GM10266 (cell line): ENCODE data around the gene GNAO1.

Experiments used
- DNase-seq: peaks from one replicate; pipeline ENCODE4 v3.0.0; 2012; ENCODE audit errors: extremely low spot score
- TF ChIP-seq, protein P1 (sequence below): IDR thresholded peaks from 2 replicates; pipeline ENCODE4 v1.5.1; 2012; ENCODE audit warnings: mild to moderate bottlenecking, low read depth; ENCODE audit not compliant: control insufficient read depth, insufficient read depth; ENCODE audit errors: missing control alignments

The GNAO1 gene

GRCh38 chr16:56295739-56296527 is 104.6 kb downstream of the GNAO1 start:
- no peak for DNase-seq
- TF ChIP-seq, protein P1, sequence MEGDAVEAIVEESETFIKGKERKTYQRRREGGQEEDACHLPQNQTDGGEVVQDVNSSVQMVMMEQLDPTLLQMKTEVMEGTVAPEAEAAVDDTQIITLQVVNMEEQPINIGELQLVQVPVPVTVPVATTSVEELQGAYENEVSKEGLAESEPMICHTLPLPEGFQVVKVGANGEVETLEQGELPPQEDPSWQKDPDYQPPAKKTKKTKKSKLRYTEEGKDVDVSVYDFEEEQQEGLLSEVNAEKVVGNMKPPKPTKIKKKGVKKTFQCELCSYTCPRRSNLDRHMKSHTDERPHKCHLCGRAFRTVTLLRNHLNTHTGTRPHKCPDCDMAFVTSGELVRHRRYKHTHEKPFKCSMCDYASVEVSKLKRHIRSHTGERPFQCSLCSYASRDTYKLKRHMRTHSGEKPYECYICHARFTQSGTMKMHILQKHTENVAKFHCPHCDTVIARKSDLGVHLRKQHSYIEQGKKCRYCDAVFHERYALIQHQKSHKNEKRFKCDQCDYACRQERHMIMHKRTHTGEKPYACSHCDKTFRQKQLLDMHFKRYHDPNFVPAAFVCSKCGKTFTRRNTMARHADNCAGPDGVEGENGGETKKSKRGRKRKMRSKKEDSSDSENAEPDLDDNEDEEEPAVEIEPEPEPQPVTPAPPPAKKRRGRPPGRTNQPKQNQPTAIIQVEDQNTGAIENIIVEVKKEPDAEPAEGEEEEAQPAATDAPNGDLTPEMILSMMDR, result no peak

- TF ChIP-seq, protein P1, result no peak
- no peak for DNase-seq
Observed at GRCh38 chr16:56297684-56298083, 106.4 kb downstream of the GNAO1 start.

DNA sequence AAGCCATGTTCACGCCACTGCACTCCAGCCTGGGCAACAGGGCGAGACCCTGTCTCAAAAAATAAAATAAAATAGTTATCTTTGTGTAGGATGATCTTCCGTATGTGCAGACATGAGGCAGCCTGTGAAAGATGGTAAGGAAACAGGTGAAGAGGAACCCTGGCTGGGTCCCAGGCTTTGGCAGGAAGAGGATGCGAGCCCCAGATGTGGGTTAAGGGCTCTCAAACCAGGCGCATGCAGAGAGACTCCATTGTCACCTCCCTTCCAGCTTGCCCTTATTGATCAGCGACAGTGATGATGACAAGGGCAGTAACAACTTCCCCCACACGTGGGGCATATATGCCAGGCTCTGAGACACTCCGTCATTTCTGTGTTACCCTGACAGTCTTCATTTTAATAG is 106.8 kb downstream of the GNAO1 start:
- TF ChIP-seq, protein P1, result no peak
- no peak for DNase-seq

GRCh38 chr16:56298948-56299596 is 107.8 kb downstream of the GNAO1 start:
- TF ChIP-seq, protein P1, result no peak
- DNase-seq, result no peak

GRCh38 chr16:56300242-56300623 is 108.9 kb downstream of the GNAO1 start:
- no peak for DNase-seq
- TF ChIP-seq, protein P1, result no peak

- no peak for DNase-seq
- TF ChIP-seq, protein P1, result no peak
Observed at GRCh38 chr16:56300891-56301850, 109.9 kb downstream of the GNAO1 start.
